Activated naive CD8-positive, alpha-beta T cell treated with anti-CD3 and anti-CD28 coated beads, Interleukin-2, amount 50 U/mL, for 16 hours (primary cell): Measurements from ENCODE around the gene ATF3.
A peak's percentile ranks its signal among the peaks of the same experiment; 100 is the strongest.
"Not testable (repeated sequence)": the region's sequence is repeated elsewhere in the genome, so short reads cannot be mapped to it uniquely, and the experiment has no call there.

Source experiments
- DNase-seq: peaks from one replicate; pipeline ENCODE4 v3.0.0-alpha.2; 2020; ENCODE audit warnings: low read depth, low spot score

Gene ATF3

GRCh38 chr1:212649020-212649419, 40.5 kb downstream of the ATF3 start:
- no peak for DNase-seq

DNA sequence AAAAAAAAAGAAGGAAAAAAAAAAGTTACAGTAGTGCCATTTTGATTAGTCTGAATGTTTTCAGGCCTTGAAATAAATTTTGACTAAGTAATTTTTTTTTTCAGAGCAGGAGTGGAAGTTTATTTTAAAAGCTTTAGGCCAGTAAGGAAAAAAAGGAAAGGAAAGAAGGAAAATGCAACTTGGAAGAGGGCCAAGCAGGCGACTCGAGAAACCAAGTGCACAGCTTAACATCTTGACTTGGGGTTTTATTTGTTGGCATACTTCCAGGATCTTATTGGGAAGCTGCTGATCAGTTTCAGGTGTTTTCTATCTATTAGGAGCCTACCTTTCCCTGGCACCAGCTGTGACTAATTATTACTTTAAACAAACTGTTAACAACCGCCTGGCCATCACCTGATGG, 41.7 kb downstream of the ATF3 start:
- no peak for DNase-seq

- DNase-seq, result no peak
These were observed 43.0 kb downstream of the ATF3 start for GRCh38 chr1:212651521-212651920.

GRCh38 chr1:212651977-212652376, 43.4 kb downstream of the ATF3 start:
- DNase-seq, result no peak

GRCh38 chr1:212652609-212653008, 44.0 kb downstream of the ATF3 start:
- no peak for DNase-seq

- no peak for DNase-seq
These were observed 47.3 kb downstream of the ATF3 start for GRCh38 chr1:212655668-212656440.

GRCh38 chr1:212656730-212657129, 48.2 kb downstream of the ATF3 start:
- DNase-seq, result no peak

GRCh38 chr1:212658250-212658649, 49.7 kb downstream of the ATF3 start:
- not testable (repeated sequence) for DNase-seq

DNA sequence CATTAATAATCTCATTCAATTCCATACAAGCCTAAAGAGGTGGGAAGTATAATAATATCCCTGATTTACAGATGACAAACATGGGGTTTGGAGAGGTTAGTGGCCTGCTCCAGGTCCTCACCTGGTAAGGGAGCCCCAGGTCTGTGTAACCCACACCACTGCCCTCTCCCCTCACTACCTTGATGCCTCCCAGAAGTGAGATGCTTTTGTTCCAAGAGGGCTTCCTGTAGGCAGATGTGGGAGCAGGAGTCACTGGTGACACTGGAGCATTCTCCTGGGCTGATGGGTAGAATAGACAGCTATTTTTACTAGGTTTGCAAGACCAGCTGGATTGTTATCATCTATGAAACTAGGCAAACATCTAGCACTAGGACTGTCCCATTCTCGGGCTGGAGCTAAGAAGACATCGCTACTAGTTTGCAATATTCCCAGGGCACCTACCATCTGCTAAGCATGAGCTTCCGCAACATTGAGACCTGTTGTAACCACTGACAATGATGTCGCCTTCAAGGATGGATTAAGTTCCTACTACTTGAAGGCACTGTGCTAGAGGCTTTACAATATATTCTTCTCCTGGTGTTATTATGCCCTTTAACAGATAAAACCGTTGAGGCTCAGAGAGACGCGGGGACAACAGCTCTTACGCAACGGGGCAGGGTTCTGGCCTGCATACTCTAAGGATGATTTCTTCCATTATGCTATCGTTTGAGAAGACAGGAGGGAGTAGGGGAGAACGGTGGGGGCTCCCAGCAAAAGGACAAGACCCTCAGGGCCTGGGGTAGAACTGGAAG, 56.0 kb downstream of the ATF3 start:
- no peak for DNase-seq

GRCh38 chr1:212665241-212666115, 56.9 kb downstream of the ATF3 start:
- peak; percentile 63 for DNase-seq

DNA sequence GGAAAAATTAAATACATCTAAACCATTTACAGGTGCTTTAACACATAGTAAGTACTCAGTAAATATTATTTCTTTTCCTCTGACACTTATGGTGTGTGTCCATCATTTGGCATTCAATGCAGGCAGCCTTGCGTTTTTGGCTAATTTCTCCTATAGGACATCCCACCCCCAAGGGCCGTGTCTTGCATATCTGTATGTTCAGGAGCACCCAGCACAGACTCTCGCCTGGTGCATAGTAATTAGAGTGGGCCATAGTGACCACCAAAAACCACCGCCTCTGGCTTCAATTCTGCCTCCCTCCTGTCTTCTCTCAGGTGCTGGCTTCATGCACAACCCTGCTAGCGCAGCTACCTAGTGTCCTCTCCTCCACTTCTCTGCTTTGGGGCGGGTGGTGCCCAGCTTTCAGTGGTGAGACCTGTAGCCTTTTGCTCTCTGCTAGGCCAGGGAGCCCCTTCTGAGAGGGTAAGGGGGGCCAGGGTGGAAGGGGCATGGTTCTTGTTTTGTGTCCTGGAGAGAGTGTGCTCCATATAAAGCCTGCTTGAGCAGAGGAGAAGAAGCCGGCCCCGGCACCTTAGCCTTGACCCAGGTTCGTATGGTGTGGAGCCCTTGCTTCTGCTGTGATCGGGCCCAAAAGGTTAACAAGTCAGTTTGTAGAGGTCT, 57.7 kb downstream of the ATF3 start:
- DNase-seq, result no peak

DNA sequence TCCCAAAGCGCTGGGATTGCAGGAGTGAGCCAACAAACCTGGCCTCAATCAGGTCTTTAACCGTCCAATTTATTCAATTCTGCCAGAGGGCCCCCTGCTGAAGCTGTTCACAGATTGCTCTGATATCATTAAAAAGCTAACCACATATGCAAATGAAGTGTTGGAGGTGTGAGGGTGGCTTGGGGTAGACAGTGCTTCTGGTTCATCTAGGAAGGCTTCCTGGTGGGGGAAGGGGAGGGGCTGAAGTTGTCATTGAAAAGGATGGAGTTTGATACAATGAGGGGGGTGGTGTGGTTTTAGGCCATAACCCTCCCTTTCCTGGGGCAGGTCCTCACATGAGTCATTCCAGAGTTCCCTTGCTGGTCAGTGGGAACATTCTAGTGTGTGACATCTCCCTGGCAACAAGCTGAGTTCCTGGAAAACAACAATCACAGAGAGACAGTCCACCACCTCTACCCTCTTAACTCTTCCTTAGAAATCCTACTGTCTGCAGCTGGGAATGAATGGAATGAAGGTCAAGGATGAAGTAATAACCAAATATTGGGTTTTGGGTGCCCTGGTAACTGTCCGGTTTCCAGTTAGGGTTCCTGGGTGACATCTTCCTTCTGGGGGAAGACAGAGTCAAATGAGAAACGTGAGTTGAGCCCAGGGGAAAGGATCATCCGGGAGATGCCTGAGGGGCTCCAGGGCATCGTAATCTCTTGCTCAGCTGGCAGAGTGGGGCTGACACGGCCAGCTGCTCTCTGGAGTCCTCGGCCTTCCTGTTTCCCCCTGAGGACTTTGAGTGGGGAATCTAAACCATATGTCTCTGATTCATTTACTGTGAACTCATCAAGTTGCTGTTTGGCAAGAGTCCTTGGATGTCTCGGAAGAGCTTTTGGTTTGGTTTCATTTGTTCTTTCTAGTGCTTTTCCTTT, 58.9 kb downstream of the ATF3 start:
- no peak for DNase-seq

DNA sequence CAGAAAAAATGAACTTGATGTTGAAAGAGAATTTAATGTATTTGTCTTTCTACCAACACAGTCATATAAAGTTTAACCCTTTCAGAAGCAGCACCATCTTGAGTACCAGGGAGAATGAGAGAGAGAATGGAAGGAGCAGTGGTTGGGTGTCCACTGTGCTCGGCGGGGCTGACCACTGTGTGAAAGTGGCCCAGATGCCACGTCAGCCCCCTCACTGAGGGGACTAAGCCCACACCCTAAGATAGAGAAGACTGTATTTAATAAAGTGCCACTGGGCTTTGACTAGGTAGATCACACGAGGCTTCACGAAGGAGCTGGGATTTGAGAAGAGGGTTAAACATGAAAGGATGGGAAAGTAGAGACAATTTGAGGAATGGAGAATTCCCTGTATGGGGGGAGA, 59.9 kb downstream of the ATF3 start:
- DNase-seq, result no peak

- no peak for DNase-seq
These were observed 60.5 kb downstream of the ATF3 start for GRCh38 chr1:212669102-212669501.

DNA sequence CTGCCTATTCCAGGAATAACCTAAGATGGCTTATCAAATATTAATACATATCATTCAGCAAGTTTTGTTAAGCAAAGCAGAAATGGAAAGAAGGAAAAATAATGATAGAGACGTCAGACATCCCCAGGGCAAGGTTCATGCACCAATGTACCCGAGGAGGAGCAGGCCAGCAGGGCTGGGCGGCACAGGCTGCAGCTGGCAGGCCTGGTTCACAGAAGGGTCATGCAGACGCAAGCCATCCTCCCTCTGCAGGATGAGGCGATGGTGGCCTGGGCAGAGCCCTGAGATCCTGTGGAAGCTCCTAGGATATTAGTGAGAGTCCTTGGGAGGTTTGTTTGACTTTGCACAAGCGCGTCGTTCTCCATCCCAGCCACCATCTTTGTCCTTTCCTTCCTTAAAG, 61.0 kb downstream of the ATF3 start:
- DNase-seq, result no peak

- no peak for DNase-seq
These were observed 61.7 kb downstream of the ATF3 start for GRCh38 chr1:212670301-212670700.
